ENCODE results near the gene ZNF793. TPM values are rescaled to one million over a fixed set of nuclear protein-coding genes. Genes with fewer than 3 reads are reported as not detected.
A peak's percentile ranks its signal among the peaks of the same experiment; 100 is the strongest.

Gene ZNF793
- total and polyA plus RNA-seq, 7 donors: 1.2 to 6.1 (median 3.0) TPM

- no peaks in the 10 kb centered on the region for H3K4me1 ChIP-seq
- H3K9me3 ChIP-seq: peaks cover 0 to 6% (median 5%) of the 10 kb centered on the region in 4 donors
- no peak overlapping the region for H3K27ac ChIP-seq
- no peaks in the 10 kb centered on the region for H3K27me3 ChIP-seq
- 39 to 66% methylated on average over 2 of the region's 2 CpGs for WGBS, 2 donors
- H3K36me3 ChIP-seq: peaks cover 0 to 73% (median 8%) of the 10 kb centered on the region in 4 donors
- intact Hi-C loops (cut with DNase I): no loop called here
- TF ChIP-seq EP300 (IDR thresholded peaks at IDR 0.05): no peak
- TF ChIP-seq POLR2AphosphoS5 (IDR thresholded peaks at IDR 0.05): no peak
- no peak for TF ChIP-seq POLR2A (IDR thresholded peaks at IDR 0.05)
- no peak for TF ChIP-seq CTCF (IDR thresholded peaks at IDR 0.05)
- no peak overlapping the region for H3K4me3 ChIP-seq
- no peak for DNase-seq
Measured at GRCh38 chr19:37513397-37513796, 6.7 kb downstream of the ZNF793 start.

GRCh38 chr19:37519890-37520289 is 13.2 kb downstream of the ZNF793 start:
- no peak for TF ChIP-seq EP300 (IDR thresholded peaks at IDR 0.05)
- no peak for TF ChIP-seq POLR2A (IDR thresholded peaks at IDR 0.05)
- TF ChIP-seq POLR2AphosphoS5 (IDR thresholded peaks at IDR 0.05): no peak
- TF ChIP-seq CTCF (IDR thresholded peaks at IDR 0.05): no peak
- Histone ChIP-seq H3K4me3 (no peak overlapping the region), H3K9me3 (peaks cover 6 to 35% (median 9%) of the 10 kb centered on the region in 4 donors), H3K27me3 (no peaks in the 10 kb centered on the region), H3K4me1 (no peaks in the 10 kb centered on the region), H3K36me3 (peaks cover 9 to 72% (median 24%) of the 10 kb centered on the region in 4 donors), H3K27ac (no peak overlapping the region)
- 72 to 82% methylated on average over 2 of the region's 2 CpGs for WGBS, 2 donors
- intact Hi-C loops (cut with DNase I): no loop called here
- DNase-seq: no peak

- H3K4me1 ChIP-seq: no peaks in the 10 kb centered on the region
- H3K36me3 ChIP-seq: peaks cover 27 to 53% (median 49%) of the 10 kb centered on the region in 4 donors
- H3K9me3 ChIP-seq: peaks cover 21 to 68% (median 51%) of the 10 kb centered on the region in 4 donors
- TF ChIP-seq CTCF (IDR thresholded peaks at IDR 0.05): no peak
- TF ChIP-seq POLR2A (IDR thresholded peaks at IDR 0.05): no peak
- TF ChIP-seq EP300 (IDR thresholded peaks at IDR 0.05): no peak
- no peak for TF ChIP-seq POLR2AphosphoS5 (IDR thresholded peaks at IDR 0.05)
- 96 to 97% methylated on average over 7 of the region's 7 CpGs for WGBS, 2 donors
- no peaks in the 10 kb centered on the region for H3K27me3 ChIP-seq
- no peak overlapping the region for H3K27ac ChIP-seq
- intact Hi-C loops (cut with DNase I): no loop called here
- no peak for DNase-seq
- H3K4me3 ChIP-seq: no peak overlapping the region
Measured at GRCh38 chr19:37537391-37537947, 30.7 kb downstream of the ZNF793 start.

- H3K4me1 ChIP-seq: no peaks in the 10 kb centered on the region
- TF ChIP-seq POLR2AphosphoS5 (IDR thresholded peaks at IDR 0.05): no peak
- TF ChIP-seq EP300 (IDR thresholded peaks at IDR 0.05): no peak
- TF ChIP-seq POLR2A (IDR thresholded peaks at IDR 0.05): no peak
- no peak for TF ChIP-seq CTCF (IDR thresholded peaks at IDR 0.05)
- H3K9me3 ChIP-seq: peaks cover 48 to 87% (median 76%) of the 10 kb centered on the region in 4 donors
- WGBS, 2 donors: 5 to 17% methylated on average over 65 of the region's 65 CpGs
- H3K36me3 ChIP-seq: peaks cover 0 to 4% (median 0%) of the 10 kb centered on the region in 4 donors
- intact Hi-C loops (cut with DNase I): no loop called here
- no peak for DNase-seq
- H3K27ac ChIP-seq: no peak overlapping the region
- no peaks in the 10 kb centered on the region for H3K27me3 ChIP-seq
- H3K4me3 ChIP-seq: peak overlapping the region in 2 of 4 donors; percentile 10 to 31
Measured at GRCh38 chr19:37551129-37551993, 44.6 kb downstream of the ZNF793 start.

All from sigmoid colon (tissue), 7 donors.